Adipocyte (in vitro differentiated cells): Measurements from ENCODE around the gene TPK1.

Source experiments
- DNase-seq: peaks from one replicate; pipeline ENCODE4 v3.0.0-alpha.2; 2015; ENCODE audit warnings: low read depth
- H3K27me3 ChIP-seq: replicated peaks from 2 replicates; pipeline ENCODE4 v1.7.0; 2013; ENCODE audit warnings: mild to moderate bottlenecking, low read length, moderate library complexity; ENCODE audit not compliant: control insufficient read depth, insufficient read depth
- H3K36me3 ChIP-seq: 2 replicates; pipeline ENCODE4 v1.7.0; 2013; ENCODE audit warnings: low read length, mild to moderate bottlenecking, moderate library complexity; ENCODE audit not compliant: control insufficient read depth, insufficient read depth, severe bottlenecking
- H3K4me1 ChIP-seq: 2 replicates; pipeline ENCODE4 v1.7.0; 2013; ENCODE audit warnings: mild to moderate bottlenecking, low read length, moderate library complexity; ENCODE audit not compliant: control insufficient read depth, insufficient read depth
- H3K4me3 ChIP-seq: 2 replicates; pipeline ENCODE4 v1.7.0; 2013; ENCODE audit warnings: mild to moderate bottlenecking, low read length, moderate library complexity
- H3K9ac ChIP-seq: 2 replicates; pipeline ENCODE4 v1.7.0; 2013; ENCODE audit warnings: mild to moderate bottlenecking, low read length, moderate library complexity
- H3K9me3 ChIP-seq: 2 replicates; pipeline ENCODE4 v1.7.0; 2013; ENCODE audit warnings: mild to moderate bottlenecking, low read length, moderate library complexity; ENCODE audit not compliant: control insufficient read depth

TPK1 gene

GRCh38 chr7:144776447-144776846 lies 59.4 kb downstream of the TPK1 start:
- Histone ChIP-seq H3K9ac (no peak overlapping the region), H3K27me3 (no peaks in the 10 kb centered on the region)

GRCh38 chr7:144775749-144776148 lies 60.1 kb downstream of the TPK1 start:
- Histone ChIP-seq H3K4me1 (peaks cover 8% of the 10 kb centered on the region), H3K4me3 (no peak overlapping the region), H3K27me3 (no peaks in the 10 kb centered on the region), H3K9ac (no peak overlapping the region), H3K9me3 (no peaks in the 10 kb centered on the region), H3K36me3 (no peaks in the 10 kb centered on the region)
- no peak for DNase-seq

More at GRCh38 chr7:144776447-144776846, 59.4 kb downstream of the TPK1 start:
- no peak for DNase-seq
- H3K4me3 ChIP-seq: no peak overlapping the region
- H3K36me3 ChIP-seq: no peaks in the 10 kb centered on the region
- H3K4me1 ChIP-seq: peaks cover 8% of the 10 kb centered on the region
- no peaks in the 10 kb centered on the region for H3K9me3 ChIP-seq

GRCh38 chr7:144771927-144772326 lies 63.9 kb downstream of the TPK1 start:
- no peak overlapping the region for H3K4me3 ChIP-seq
- no peak for DNase-seq
- H3K9ac ChIP-seq: no peak overlapping the region
- H3K27me3 ChIP-seq: no peaks in the 10 kb centered on the region
- H3K9me3 ChIP-seq: no peaks in the 10 kb centered on the region
- H3K36me3 ChIP-seq: no peaks in the 10 kb centered on the region
- H3K4me1 ChIP-seq: peaks cover 8% of the 10 kb centered on the region

GRCh38 chr7:144771174-144771573 lies 64.7 kb downstream of the TPK1 start:
- no peak for DNase-seq
- Histone ChIP-seq H3K27me3 (no peaks in the 10 kb centered on the region), H3K4me1 (peaks cover 3% of the 10 kb centered on the region), H3K4me3 (no peak overlapping the region), H3K9ac (no peak overlapping the region), H3K9me3 (no peaks in the 10 kb centered on the region), H3K36me3 (no peaks in the 10 kb centered on the region)

- H3K4me3 ChIP-seq: no peak overlapping the region
- no peaks in the 10 kb centered on the region for H3K27me3 ChIP-seq
- no peak for DNase-seq
- no peaks in the 10 kb centered on the region for H3K4me1 ChIP-seq
- H3K36me3 ChIP-seq: no peaks in the 10 kb centered on the region
- no peak overlapping the region for H3K9ac ChIP-seq
- H3K9me3 ChIP-seq: no peaks in the 10 kb centered on the region
Measured at GRCh38 chr7:144769352-144769751, 66.5 kb downstream of the TPK1 start.

- Histone ChIP-seq H3K27me3 (no peaks in the 10 kb centered on the region), H3K36me3 (no peaks in the 10 kb centered on the region), H3K4me3 (no peak overlapping the region), H3K9me3 (no peaks in the 10 kb centered on the region), H3K4me1 (no peaks in the 10 kb centered on the region), H3K9ac (no peak overlapping the region)
- DNase-seq: no peak
Measured at GRCh38 chr7:144768633-144769032, 67.2 kb downstream of the TPK1 start.

GRCh38 chr7:144763291-144763690 lies 72.6 kb downstream of the TPK1 start:
- H3K4me1 ChIP-seq: no peaks in the 10 kb centered on the region
- no peak for DNase-seq
- no peaks in the 10 kb centered on the region for H3K27me3 ChIP-seq

GRCh38 chr7:144762853-144763252 lies 73.0 kb downstream of the TPK1 start:
- Histone ChIP-seq H3K4me3 (no peak overlapping the region), H3K27me3 (no peaks in the 10 kb centered on the region)
- DNase-seq: no peak

More at GRCh38 chr7:144763291-144763690, 72.6 kb downstream of the TPK1 start:
- no peaks in the 10 kb centered on the region for H3K9me3 ChIP-seq
- H3K9ac ChIP-seq: no peak overlapping the region
- H3K4me3 ChIP-seq: no peak overlapping the region
- H3K36me3 ChIP-seq: no peaks in the 10 kb centered on the region

GRCh38 chr7:144761493-144761892 lies 74.4 kb downstream of the TPK1 start:
- Histone ChIP-seq H3K9ac (no peak overlapping the region), H3K36me3 (no peaks in the 10 kb centered on the region), H3K4me3 (no peak overlapping the region), H3K27me3 (no peaks in the 10 kb centered on the region), H3K4me1 (no peaks in the 10 kb centered on the region), H3K9me3 (no peaks in the 10 kb centered on the region)
- DNase-seq: no peak

More at GRCh38 chr7:144762853-144763252, 73.0 kb downstream of the TPK1 start:
- Histone ChIP-seq H3K9ac (no peak overlapping the region), H3K36me3 (no peaks in the 10 kb centered on the region), H3K4me1 (no peaks in the 10 kb centered on the region), H3K9me3 (no peaks in the 10 kb centered on the region)

- no peak overlapping the region for H3K9ac ChIP-seq
- DNase-seq: no peak
- H3K27me3 ChIP-seq: no peaks in the 10 kb centered on the region
- no peaks in the 10 kb centered on the region for H3K36me3 ChIP-seq
- no peaks in the 10 kb centered on the region for H3K4me1 ChIP-seq
- no peaks in the 10 kb centered on the region for H3K9me3 ChIP-seq
- no peak overlapping the region for H3K4me3 ChIP-seq
Measured at GRCh38 chr7:144759653-144760052, 76.2 kb downstream of the TPK1 start.

GRCh38 chr7:144747936-144748335 lies 87.9 kb downstream of the TPK1 start:
- H3K27me3 ChIP-seq: no peaks in the 10 kb centered on the region
- H3K9me3 ChIP-seq: no peaks in the 10 kb centered on the region
- H3K4me3 ChIP-seq: no peak overlapping the region
- H3K36me3 ChIP-seq: no peaks in the 10 kb centered on the region
- H3K4me1 ChIP-seq: peaks cover 3% of the 10 kb centered on the region
- no peak overlapping the region for H3K9ac ChIP-seq
- no peak for DNase-seq

GRCh38 chr7:144738708-144739314 lies 97.0 kb downstream of the TPK1 start:
- Histone ChIP-seq H3K9me3 (no peaks in the 10 kb centered on the region), H3K4me1 (peaks cover 8% of the 10 kb centered on the region), H3K27me3 (no peaks in the 10 kb centered on the region), H3K9ac (peak overlapping the region; percentile 42), H3K4me3 (peak overlapping the region; percentile 62), H3K36me3 (no peaks in the 10 kb centered on the region)
- DNase-seq: peak; percentile 54
